HepG2 (cell line): ENCODE results near the gene CELF2.

Source experiments
- EZH2 ChIP-seq: conservative IDR thresholded peaks from 2 replicates; pipeline ENCODE4 v1.6.1; 2012; ENCODE audit warnings: mild to moderate bottlenecking, low read depth, low read length, moderate library complexity
- IKZF4 ChIP-seq: sonication (generic); formaldehyde crosslinking; IDR thresholded peaks from 2 replicates; pipeline ENCODE4 v1.5.1; 2020; ENCODE audit warnings: borderline replicate concordance, mild to moderate bottlenecking, low read depth, missing genetic modification reagents; ENCODE audit errors: not compliant biosample characterization
- SOX6 ChIP-seq, 2 experiments: fragments of 450-650 bp in 1 of 2; sonication (generic) in 1 of 2; formaldehyde crosslinking in 1 of 2; IDR thresholded peaks; 2 replicates each; pipeline versions ENCODE4 v1.4.0 to v1.6.1; 2017 to 2020; ENCODE audit warnings: antibody characterized with exemption in 1 of 2, mild to moderate bottlenecking in 1 of 2, missing genetic modification reagents in 1 of 2
- ZNF816 ChIP-seq: sonication (generic); formaldehyde crosslinking; IDR thresholded peaks from 2 replicates; pipeline ENCODE4 v1.8.0; 2022; ENCODE audit warnings: missing genetic modification reagents, mild to moderate bottlenecking, borderline replicate concordance

GRCh38 chr10:11065567-11065966, 47.9 kb downstream of the CELF2 start:
- TF ChIP-seq IKZF4 (CRISPR knock-in tag) (no peak), SOX6 (IDR thresholded peaks at IDR 0.05) (no peak), SOX6 (CRISPR knock-in tag; IDR thresholded peaks at IDR 0.05) (no peak), EZH2 (no peak), ZNF816 (CRISPR knock-in tag) (no peak)
